A549 (cell line): ENCODE results near the gene HOOK2. TPM values are rescaled to one million over a fixed set of nuclear protein-coding genes. Genes with fewer than 3 reads are reported as not detected.

ENCODE experiments used
- ATAC-seq, 2 experiments: fragments of 200-7000 bp in 1 of 2; fragments of >200 bp in 1 of 2; cut with Nextera tagmentation in 1 of 2; cut with Tn5 transposase in 1 of 2; 3 replicates each; pipeline versions ENCODE4 v1.8.0 to v1.9.1; 2018 to 2020; ENCODE audit warnings: mild to moderate bottlenecking in 1 of 2, moderate library complexity in 1 of 2
- CTCF ChIA-PET: fragments of 300-600 bp; sonication (Branson Sonifier 250); formaldehyde crosslinking; extraction: SDS; loops from one replicate; lab custom pipeline; 2021; ENCODE audit warnings: antibody characterized with exemption, inconsistent platforms; lab: Yijun Ruan, JAX
- POLR2A ChIA-PET: fragments of 350-600 bp; formaldehyde crosslinking; extraction: SDS; loops from one replicate; lab custom pipeline; 2021; ENCODE audit warnings: antibody characterized with exemption, inconsistent platforms; lab: Yijun Ruan, JAX
- DNase-seq, 2 experiments: peaks; one replicate each; pipeline versions ENCODE4 v3.0.0 to v3.0.0-alpha.2; 2011 to 2016; ENCODE audit warnings: low read depth in 1 of 2, low spot score in 1 of 2
- FAIRE-seq: peaks from 2 replicates; lab custom pipeline; 2011; peaks lifted over from hg19 to GRCh38; lab: Jason Lieb, UNC
- H3K27ac ChIP-seq, 2 experiments: fragments of >200 bp; sonication (Bioruptor Twin); formaldehyde crosslinking; 3 replicates each; pipeline ENCODE4 v1.5.1; 2016 to 2017
- H3K4me1 ChIP-seq: fragments of >200 bp; sonication (Bioruptor Twin); formaldehyde crosslinking; 3 replicates; pipeline ENCODE4 v1.6.1; 2016
- H3K4me2 ChIP-seq: fragments of >200 bp; sonication (Bioruptor Twin); formaldehyde crosslinking; 3 replicates; pipeline ENCODE4 v1.6.1; 2016
- H3K4me3 ChIP-seq: fragments of >200 bp; sonication (Bioruptor Twin); formaldehyde crosslinking; 3 replicates; pipeline ENCODE4 v1.5.1; 2016
- H3K9me3 ChIP-seq: fragments of >200 bp; sonication (Bioruptor Twin); formaldehyde crosslinking; 3 replicates; pipeline ENCODE4 v1.6.1; 2016
- ESRRA ChIP-seq: fragments of 150-350 bp; IDR thresholded peaks from 2 replicates; pipeline ENCODE4 v1.6.1; 2014; ENCODE audit warnings: mild to moderate bottlenecking, low read length, borderline replicate concordance
- HOXB13 ChIP-seq: fragments of 250-450 bp; sonication (Bioruptor Pico); IDR thresholded peaks from 2 replicates; pipeline ENCODE4 v1.5.0; 2020; ENCODE audit warnings: low read depth, mild to moderate bottlenecking, moderate library complexity
- JUNB ChIP-seq: fragments of >200 bp; sonication (Bioruptor Twin); formaldehyde crosslinking; IDR thresholded peaks from 2 replicates; pipeline ENCODE4 v1.6.1; 2016
- MAZ ChIP-seq: fragments of 150-350 bp; IDR thresholded peaks from 2 replicates; pipeline ENCODE4 v1.6.1; 2014; ENCODE audit warnings: antibody characterized with exemption, low read depth, low read length, borderline replicate concordance
- MYC ChIP-seq: IDR thresholded peaks from 2 replicates; pipeline ENCODE4 v1.6.1; 2012; ENCODE audit warnings: mild to moderate bottlenecking, inconsistent platforms, low read length, improper control_type of control experiment, borderline replicate concordance
- POLR2AphosphoS2 ChIP-seq: conservative IDR thresholded peaks from 2 replicates; pipeline ENCODE4 v1.6.1; 2012; ENCODE audit warnings: low read length, improper control_type of control experiment, inconsistent platforms
- RAD21 ChIP-seq, 2 experiments: fragments of >200 bp in 1 of 2; sonication (Bioruptor Twin) in 1 of 2; formaldehyde crosslinking in 1 of 2; IDR thresholded peaks in 1 of 2; conservative IDR thresholded peaks in 1 of 2; 2 replicates in 1 of 2; 3 replicates in 1 of 2; pipeline ENCODE4 v1.6.1; 2012 to 2018; ENCODE audit warnings: inconsistent platforms in 1 of 2
- RFX5 ChIP-seq: fragments of 450-650 bp; IDR thresholded peaks from 2 replicates; pipeline ENCODE4 v1.7.1; 2014; ENCODE audit warnings: antibody characterized with exemption, mild to moderate bottlenecking, moderate library complexity
- TFCP2L1 ChIP-seq: fragments of 250-450 bp; sonication (Bioruptor Pico); IDR thresholded peaks from 2 replicates; pipeline ENCODE4 v1.5.0; 2021; ENCODE audit warnings: mild to moderate bottlenecking
- ZNF302 ChIP-seq: fragments of 250-450 bp; sonication (Bioruptor Pico); IDR thresholded peaks from 2 replicates; pipeline ENCODE4 v1.9.0; 2021; ENCODE audit warnings: inconsistent platforms, mild to moderate bottlenecking, moderate library complexity
- WGBS: methylation state at CpG from one replicate; pipeline ENCODE4 v1.1.6; 2017; ENCODE audit errors: missing lambda C conversion rate; 5-methylcytosine and 5-hydroxymethylcytosine counted together
- polyA plus RNA-seq, 4 experiments: library from polyadenylated mRNA; depleted of rRNA in 3 of 4; stranded (reverse); fragments of >200 nt; fragmentation: RNase III in 1 of 4; extraction: RNeasy Plus Mini Kit Qiagen cat#74134 plus additional on column Dnase treatment in 1 of 4; gene quantifications; 2 replicates in 3 of 4; 3 replicates in 1 of 4; pipeline ENCODE4 v1.2.3, GENCODE V29; 2011 to 2017
- TF ChIP-seq, protein P1 (sequence below): fragments of 250-450 bp; sonication (Bioruptor Pico); IDR thresholded peaks from 2 replicates; pipeline ENCODE4 v1.5.0; 2020; ENCODE audit warnings: low read depth, mild to moderate bottlenecking, moderate library complexity
- TF ChIP-seq, protein P2 (sequence below): fragments of 450-650 bp; IDR thresholded peaks from 2 replicates; pipeline ENCODE4 v1.6.1; 2014; ENCODE audit warnings: antibody characterized with exemption
- TF ChIP-seq, protein P3 (sequence below): fragments of >200 bp; sonication (Bioruptor Twin); formaldehyde crosslinking; IDR thresholded peaks from 3 replicates; pipeline ENCODE4 v1.6.1; 2016
- TF ChIP-seq, protein P4 (sequence below): IDR thresholded peaks from 2 replicates; pipeline ENCODE4 v1.6.1; 2012

The HOOK2 gene
- polyA plus RNA-seq, 2 of the 4 experiments (the other 2 are of a cell fraction), result 8.3 to 21.5 TPM

DNA sequence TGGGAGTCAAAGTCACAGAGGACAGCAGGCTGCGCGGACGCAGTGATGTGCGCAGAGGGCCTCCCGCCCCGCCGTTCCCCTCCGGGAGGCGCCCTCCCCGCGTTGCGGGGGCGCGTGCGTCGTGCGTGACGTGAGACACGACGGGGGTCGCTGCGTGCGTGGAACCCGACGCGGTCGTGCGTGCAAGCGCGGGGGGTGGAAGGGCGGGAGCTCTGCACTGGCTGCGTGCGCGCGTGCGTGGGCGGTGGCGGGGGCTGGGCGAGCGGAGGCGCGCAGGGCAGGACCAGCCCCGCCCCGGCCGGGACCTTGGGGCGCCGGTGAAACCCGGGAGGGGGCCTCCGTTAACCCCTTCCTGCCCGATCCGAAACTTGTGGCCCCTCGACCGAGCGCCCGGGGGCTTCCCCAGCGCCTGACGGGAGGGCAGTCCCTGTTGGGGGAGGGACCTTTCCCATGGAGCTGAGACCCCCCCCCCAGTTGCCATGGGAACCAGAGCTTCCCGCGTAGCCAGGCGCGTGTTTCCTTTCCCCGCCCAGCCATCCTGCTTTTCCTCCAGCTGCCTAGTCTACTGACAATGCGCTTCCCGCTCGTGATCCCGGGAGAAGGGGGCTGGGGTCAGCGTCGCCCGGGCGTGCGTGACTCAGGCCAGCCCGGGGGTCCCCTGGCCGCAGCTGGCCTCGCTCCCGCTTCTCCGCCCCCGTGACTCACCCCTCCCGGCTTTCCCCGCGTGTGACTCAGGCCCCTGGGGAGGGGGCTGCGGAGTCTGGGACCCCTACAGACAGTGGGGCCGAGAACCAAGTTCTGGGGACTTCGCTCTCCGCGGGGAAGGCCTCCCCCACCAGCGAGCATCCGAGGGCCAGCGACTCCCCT lies 7.3 kb upstream of the HOOK2 start (continued):
- TF ChIP-seq MYC, result 0 out of 2 replicates have a peak, but pooled peaks have one; percentile 51
- TF ChIP-seq, protein P1, sequence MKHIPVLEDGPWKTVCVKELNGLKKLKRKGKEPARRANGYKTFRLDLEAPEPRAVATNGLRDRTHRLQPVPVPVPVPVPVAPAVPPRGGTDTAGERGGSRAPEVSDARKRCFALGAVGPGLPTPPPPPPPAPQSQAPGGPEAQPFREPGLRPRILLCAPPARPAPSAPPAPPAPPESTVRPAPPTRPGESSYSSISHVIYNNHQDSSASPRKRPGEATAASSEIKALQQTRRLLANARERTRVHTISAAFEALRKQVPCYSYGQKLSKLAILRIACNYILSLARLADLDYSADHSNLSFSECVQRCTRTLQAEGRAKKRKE, result no peak
- TF ChIP-seq HOXB13 (CRISPR knock-in tag), result 0 out of 2 replicates have a peak, but pooled peaks have one; percentile 22
- TF ChIP-seq RAD21 (conservative IDR thresholded peaks at IDR 0.05 in 1 of 2, IDR thresholded peaks at IDR 0.05 in 1 of 2), result no peak
- TF ChIP-seq JUNB, result peak; percentile 47; the same call in 1 of the 2 replicates
- no peak for TF ChIP-seq TFCP2L1 (CRISPR knock-in tag)
- no peak for TF ChIP-seq POLR2AphosphoS2
- TF ChIP-seq MAZ, result no peak
- peak; percentile 66; the same call in 1 of the 2 replicates for TF ChIP-seq RFX5
- TF ChIP-seq, all 56 proteins: peak for 12

DNA sequence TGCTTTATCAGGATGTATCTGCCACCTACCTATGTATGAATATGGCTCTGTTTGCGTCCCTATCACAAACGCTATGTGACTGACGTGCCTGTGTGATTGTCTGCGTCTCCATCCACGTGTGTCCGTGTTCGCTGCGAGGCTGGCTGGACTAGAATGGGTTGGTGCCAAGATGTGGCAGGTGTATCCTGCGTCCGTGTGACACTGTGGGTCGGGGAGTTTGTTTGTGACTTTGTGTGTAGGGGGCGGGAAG lies 6.7 kb upstream of the HOOK2 start:
- H3K27ac ChIP-seq, result peak overlapping the region; percentile 96 to 99
- no peak for TF ChIP-seq ZNF302 (CRISPR knock-in tag)
- TF ChIP-seq ESRRA, result no peak
- TF ChIP-seq, protein P2, sequence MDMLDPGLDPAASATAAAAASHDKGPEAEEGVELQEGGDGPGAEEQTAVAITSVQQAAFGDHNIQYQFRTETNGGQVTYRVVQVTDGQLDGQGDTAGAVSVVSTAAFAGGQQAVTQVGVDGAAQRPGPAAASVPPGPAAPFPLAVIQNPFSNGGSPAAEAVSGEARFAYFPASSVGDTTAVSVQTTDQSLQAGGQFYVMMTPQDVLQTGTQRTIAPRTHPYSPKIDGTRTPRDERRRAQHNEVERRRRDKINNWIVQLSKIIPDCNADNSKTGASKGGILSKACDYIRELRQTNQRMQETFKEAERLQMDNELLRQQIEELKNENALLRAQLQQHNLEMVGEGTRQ, result no peak
- TF ChIP-seq, protein P3, sequence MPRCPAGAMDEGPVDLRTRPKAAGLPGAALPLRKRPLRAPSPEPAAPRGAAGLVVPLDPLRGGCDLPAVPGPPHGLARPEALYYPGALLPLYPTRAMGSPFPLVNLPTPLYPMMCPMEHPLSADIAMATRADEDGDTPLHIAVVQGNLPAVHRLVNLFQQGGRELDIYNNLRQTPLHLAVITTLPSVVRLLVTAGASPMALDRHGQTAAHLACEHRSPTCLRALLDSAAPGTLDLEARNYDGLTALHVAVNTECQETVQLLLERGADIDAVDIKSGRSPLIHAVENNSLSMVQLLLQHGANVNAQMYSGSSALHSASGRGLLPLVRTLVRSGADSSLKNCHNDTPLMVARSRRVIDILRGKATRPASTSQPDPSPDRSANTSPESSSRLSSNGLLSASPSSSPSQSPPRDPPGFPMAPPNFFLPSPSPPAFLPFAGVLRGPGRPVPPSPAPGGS, result no peak
- no peak for FAIRE-seq
- H3K9me3 ChIP-seq, result no peaks in the 10 kb centered on the region
- CTCF ChIA-PET, result interaction anchor here (1.0 to 29.7 kb wide), 4 partner anchors 10 to 33 kb away, joined by 3 to 725 read pairs (median 14); partner anchors contain the start of genes BEST2, GET3, JUNB and RNASEH2A
- POLR2A ChIA-PET, result interaction anchor here (2.0 kb wide), 1 partner anchor 10 kb away, joined by 27 read pairs; the partner anchor contains the start of gene JUNB
- 5% methylated on average over 5 of the region's 12 CpGs for WGBS
- peak overlapping the region; percentile 44 for H3K4me3 ChIP-seq
- H3K4me1 ChIP-seq, result peaks cover 69% of the 10 kb centered on the region
- no peak for ATAC-seq
- peak overlapping the region; percentile 99 for H3K4me2 ChIP-seq
- DNase-seq, result no peak

DNA sequence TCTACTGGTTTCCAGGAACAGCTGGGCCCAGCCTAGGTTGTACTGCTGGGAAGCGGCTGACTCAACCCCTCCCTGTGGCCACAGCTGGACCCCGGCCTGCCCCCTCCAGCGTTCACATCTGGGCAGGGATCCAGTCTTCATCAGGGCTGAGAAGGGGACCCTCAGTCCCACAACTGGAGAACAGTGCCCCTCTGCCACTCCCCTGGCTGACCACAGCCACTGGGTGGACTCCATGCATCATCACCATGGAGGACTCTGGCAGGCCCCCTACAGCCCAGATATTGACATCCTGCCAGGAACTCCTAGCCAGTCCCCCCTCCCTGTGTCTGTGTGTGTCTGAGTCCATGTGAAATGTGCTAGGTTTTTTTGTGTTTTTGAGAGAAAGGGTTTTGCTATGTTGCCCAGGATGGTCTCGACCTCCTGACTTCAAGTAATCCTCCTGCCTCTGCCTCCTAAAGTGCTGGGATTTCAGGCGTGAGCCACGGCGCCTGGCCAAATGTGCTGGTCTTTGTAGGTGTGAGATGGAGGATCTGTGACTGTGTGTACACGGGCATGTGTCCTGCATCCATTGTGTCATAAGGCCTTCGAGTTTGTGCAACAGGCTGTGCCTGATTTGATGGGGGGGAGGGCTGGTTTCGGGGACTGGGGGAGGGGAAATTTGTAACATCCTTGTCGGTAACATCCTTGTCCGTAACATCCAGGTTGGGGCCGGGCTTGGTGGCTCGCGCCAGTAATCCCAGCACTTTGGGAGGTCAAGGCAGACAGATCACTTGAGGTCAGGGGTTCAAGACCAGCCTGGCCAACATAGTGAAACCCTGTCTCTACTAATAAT lies 4.0 kb upstream of the HOOK2 start:
- 78% methylated on average over 10 of the region's 15 CpGs for WGBS
- ATAC-seq (peak; percentile 3 to 12; a peak in 3 of 6 replicates), DNase-seq (peak in 1 of 2 experiments; percentile 62), FAIRE-seq (no peak)
- Histone ChIP-seq H3K4me3 (peak overlapping the region; percentile 55; the same call in 2 of the 3 replicates), H3K9me3 (no peaks in the 10 kb centered on the region), H3K27ac (peak overlapping the region; percentile 91 to 99), H3K4me2 (peak overlapping the region; percentile 86), H3K4me1 (peaks cover 50% of the 10 kb centered on the region)
- ChIA-PET CTCF (interaction anchor here (1.4 to 29.7 kb wide), 5 partner anchors 8 to 104 kb away, joined by 3 to 901 read pairs (median 58); partner anchors contain the start of genes BEST2, GET3, JUNB and PRDX2), POLR2A (interaction anchor here (2.7 to 3.9 kb wide), 2 partner anchors 9 to 14 kb away, joined by 24 to 122 read pairs; partner anchors contain the start of gene JUNB)
- TF ChIP-seq, protein P4, sequence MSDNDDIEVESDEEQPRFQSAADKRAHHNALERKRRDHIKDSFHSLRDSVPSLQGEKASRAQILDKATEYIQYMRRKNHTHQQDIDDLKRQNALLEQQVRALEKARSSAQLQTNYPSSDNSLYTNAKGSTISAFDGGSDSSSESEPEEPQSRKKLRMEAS, result peak; percentile 18; the same call in 1 of the 2 replicates
- no peak for TF ChIP-seq POLR2AphosphoS2
- TF ChIP-seq, all 56 proteins: peak for 1
